ENCODE results near the gene NEK3. TPM values are rescaled to one million over a fixed set of nuclear protein-coding genes. Genes with fewer than 3 reads are reported as not detected.

Gene NEK3
- polyA plus RNA-seq, 2 of the 4 experiments (the other 2 are of a cell fraction) = 6.5 to 19.3 TPM

DNA sequence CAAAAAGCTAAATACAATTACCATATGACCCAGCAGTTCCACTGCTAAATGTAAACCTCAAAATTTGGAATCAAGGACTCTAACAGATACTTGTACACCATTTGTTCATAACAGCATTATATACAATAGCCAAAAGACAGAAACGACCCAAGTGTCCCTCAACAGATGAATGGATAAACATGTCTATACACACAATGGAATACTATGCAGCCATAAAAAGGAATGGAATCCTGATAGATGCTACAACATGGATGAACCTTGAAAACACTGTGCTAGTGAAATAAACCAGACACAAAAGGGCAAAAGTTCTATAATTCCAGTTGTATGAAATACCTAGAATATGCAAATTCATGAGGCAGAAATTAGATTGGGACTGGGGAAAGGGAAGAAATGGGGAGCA, 12.2 kb downstream of the NEK3 start:
- DNase-seq (ENCODE audit: low read depth in 1 of 2, low spot score in 1 of 2) (no peak), ATAC-seq (no peak), FAIRE-seq (no peak)
- TF ChIP-seq, protein P1, sequence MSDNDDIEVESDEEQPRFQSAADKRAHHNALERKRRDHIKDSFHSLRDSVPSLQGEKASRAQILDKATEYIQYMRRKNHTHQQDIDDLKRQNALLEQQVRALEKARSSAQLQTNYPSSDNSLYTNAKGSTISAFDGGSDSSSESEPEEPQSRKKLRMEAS (IDR thresholded peaks at IDR 0.05) = no peak
- TF ChIP-seq KDM1A (IDR thresholded peaks at IDR 0.05; ENCODE audit: low read depth) = peak; percentile 36; the same call in 1 of the 2 replicates
- Histone ChIP-seq H3K27ac (no peak overlapping the region), H3K4me3 (no peak overlapping the region), H3K9me3 (no peaks in the 10 kb centered on the region), H3K4me2 (no peak overlapping the region), H3K4me1 (no peaks in the 10 kb centered on the region)
- 5% methylated on average over 1 of the region's 1 CpG for WGBS (ENCODE audit: missing lambda C conversion rate)
- ChIA-PET CTCF (interaction anchor here (0.7 kb wide), 1 partner anchor 20 kb away, joined by 5 read pairs; no protein-coding TSS in a partner anchor), POLR2A (no interaction called here)

DNA sequence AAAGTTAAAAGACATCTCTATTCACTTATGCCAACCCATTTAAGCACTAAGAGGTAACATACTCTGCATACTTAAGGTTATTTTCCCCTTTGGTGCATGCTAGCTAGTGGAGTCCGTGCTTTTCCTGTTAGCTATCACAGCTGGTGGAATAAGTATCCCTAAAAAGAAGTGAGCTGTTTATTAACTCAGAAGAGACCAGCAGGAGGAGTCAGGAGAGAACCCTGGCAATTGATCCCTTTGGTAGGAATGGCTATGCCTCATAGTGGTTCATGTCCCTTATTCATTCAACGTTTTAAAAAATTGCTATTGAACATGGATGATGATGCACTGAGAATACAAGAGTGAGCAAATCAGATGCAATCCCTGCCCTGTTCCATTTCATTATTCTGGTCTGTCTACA, 18.1 kb downstream of the NEK3 start:
- TF ChIP-seq PHF8 (IDR thresholded peaks at IDR 0.05; ENCODE audit: borderline replicate concordance, low read depth) (no peak), SMC3 (IDR thresholded peaks at IDR 0.05) (no peak), FOXS1 (CRISPR knock-in tag; IDR thresholded peaks at IDR 0.05) (no peak), ZC3H11A (IDR thresholded peaks at IDR 0.05) (no peak), HOXB5 (CRISPR knock-in tag; IDR thresholded peaks at IDR 0.05) (no peak)
- Histone ChIP-seq H3K4me3 (no peak overlapping the region), H3K4me2 (no peak overlapping the region), H3K4me1 (no peaks in the 10 kb centered on the region), H3K27ac (no peak overlapping the region), H3K9me3 (no peaks in the 10 kb centered on the region)
- CTCF ChIA-PET = interaction anchor here (1.1 to 3.8 kb wide), 2 partner anchors 13 to 326 kb away, joined by 3 to 19 read pairs; partner anchors contain the start of gene NEK5
- POLR2A ChIA-PET = no interaction called here
- ATAC-seq (no peak), DNase-seq (ENCODE audit: low read depth in 1 of 2, low spot score in 1 of 2) (no peak), FAIRE-seq (no peak)
- 52% methylated on average over 2 of the region's 2 CpGs for WGBS (ENCODE audit: missing lambda C conversion rate)

DNA sequence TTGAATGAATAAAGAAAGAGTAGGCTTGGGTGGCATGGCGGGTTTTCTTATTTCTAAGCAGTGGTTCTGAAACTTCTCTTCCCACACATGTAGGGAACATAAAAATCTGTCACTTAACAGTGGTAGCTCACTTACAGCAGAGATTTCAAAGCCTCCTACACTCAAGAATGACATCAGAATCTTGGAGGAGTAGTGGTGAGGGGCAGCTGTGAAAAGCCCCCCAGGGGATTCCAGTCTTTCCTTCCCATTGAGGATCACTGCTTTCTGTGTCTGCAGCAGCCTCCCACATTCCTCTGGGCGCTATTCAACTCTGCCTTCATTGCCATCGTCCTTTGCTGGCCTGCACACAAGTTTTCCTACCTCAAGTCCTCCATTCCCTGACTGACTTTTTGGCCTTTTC, 21.9 kb downstream of the NEK3 start:
- POLR2A ChIA-PET = no interaction called here

More for the DNA sequence above, 21.9 kb downstream of the NEK3 start:
- DNase-seq (ENCODE audit: low read depth in 1 of 2, low spot score in 1 of 2) = no peak
- CTCF ChIA-PET = interaction anchor here (1.4 kb wide), 1 partner anchor 16 kb away, joined by 3 read pairs; no protein-coding TSS in a partner anchor
- TF ChIP-seq, protein P2, sequence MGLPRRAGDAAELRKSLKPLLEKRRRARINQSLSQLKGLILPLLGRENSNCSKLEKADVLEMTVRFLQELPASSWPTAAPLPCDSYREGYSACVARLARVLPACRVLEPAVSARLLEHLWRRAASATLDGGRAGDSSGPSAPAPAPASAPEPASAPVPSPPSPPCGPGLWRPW (IDR thresholded peaks at IDR 0.05) = no peak
- TF ChIP-seq GATA3 (IDR thresholded peaks at IDR 0.05; ENCODE audit: borderline replicate concordance) (no peak), NR3C1 (IDR thresholded peaks at IDR 0.05) (no peak), BHLHE40 (IDR thresholded peaks at IDR 0.05; ENCODE audit: low read depth, low read length) (no peak), EHF (CRISPR knock-in tag; IDR thresholded peaks at IDR 0.05) (no peak), FOSL2 (IDR thresholded peaks at IDR 0.05) (no peak), FOSL2 (CRISPR knock-in tag; IDR thresholded peaks at IDR 0.05) (no peak), NPAS2 (CRISPR knock-in tag; IDR thresholded peaks at IDR 0.05; ENCODE audit: borderline replicate concordance) (no peak), RARB (CRISPR knock-in tag; IDR thresholded peaks at IDR 0.05) (no peak), CEBPB (IDR thresholded peaks at IDR 0.05) (no peak), RCOR1 (IDR thresholded peaks at IDR 0.05; ENCODE audit: low read depth, low read length) (no peak)
- TF ChIP-seq, protein P3, sequence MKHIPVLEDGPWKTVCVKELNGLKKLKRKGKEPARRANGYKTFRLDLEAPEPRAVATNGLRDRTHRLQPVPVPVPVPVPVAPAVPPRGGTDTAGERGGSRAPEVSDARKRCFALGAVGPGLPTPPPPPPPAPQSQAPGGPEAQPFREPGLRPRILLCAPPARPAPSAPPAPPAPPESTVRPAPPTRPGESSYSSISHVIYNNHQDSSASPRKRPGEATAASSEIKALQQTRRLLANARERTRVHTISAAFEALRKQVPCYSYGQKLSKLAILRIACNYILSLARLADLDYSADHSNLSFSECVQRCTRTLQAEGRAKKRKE (CRISPR knock-in tag; IDR thresholded peaks at IDR 0.05; ENCODE audit: low read depth) = no peak
- TF ChIP-seq, protein P4, sequence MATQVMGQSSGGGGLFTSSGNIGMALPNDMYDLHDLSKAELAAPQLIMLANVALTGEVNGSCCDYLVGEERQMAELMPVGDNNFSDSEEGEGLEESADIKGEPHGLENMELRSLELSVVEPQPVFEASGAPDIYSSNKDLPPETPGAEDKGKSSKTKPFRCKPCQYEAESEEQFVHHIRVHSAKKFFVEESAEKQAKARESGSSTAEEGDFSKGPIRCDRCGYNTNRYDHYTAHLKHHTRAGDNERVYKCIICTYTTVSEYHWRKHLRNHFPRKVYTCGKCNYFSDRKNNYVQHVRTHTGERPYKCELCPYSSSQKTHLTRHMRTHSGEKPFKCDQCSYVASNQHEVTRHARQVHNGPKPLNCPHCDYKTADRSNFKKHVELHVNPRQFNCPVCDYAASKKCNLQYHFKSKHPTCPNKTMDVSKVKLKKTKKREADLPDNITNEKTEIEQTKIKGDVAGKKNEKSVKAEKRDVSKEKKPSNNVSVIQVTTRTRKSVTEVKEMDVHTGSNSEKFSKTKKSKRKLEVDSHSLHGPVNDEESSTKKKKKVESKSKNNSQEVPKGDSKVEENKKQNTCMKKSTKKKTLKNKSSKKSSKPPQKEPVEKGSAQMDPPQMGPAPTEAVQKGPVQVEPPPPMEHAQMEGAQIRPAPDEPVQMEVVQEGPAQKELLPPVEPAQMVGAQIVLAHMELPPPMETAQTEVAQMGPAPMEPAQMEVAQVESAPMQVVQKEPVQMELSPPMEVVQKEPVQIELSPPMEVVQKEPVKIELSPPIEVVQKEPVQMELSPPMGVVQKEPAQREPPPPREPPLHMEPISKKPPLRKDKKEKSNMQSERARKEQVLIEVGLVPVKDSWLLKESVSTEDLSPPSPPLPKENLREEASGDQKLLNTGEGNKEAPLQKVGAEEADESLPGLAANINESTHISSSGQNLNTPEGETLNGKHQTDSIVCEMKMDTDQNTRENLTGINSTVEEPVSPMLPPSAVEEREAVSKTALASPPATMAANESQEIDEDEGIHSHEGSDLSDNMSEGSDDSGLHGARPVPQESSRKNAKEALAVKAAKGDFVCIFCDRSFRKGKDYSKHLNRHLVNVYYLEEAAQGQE (IDR thresholded peaks at IDR 0.05) = no peak
- TF ChIP-seq, protein P1 (IDR thresholded peaks at IDR 0.05) = no peak
- Histone ChIP-seq H3K4me3 (no peak overlapping the region), H3K4me2 (no peak overlapping the region), H3K4me1 (no peaks in the 10 kb centered on the region), H3K9me3 (no peaks in the 10 kb centered on the region), H3K27ac (no peak overlapping the region)
- no peak for ATAC-seq
- 85% methylated on average over 3 of the region's 3 CpGs for WGBS (ENCODE audit: missing lambda C conversion rate)
- no peak for FAIRE-seq
